ENCODE data around the gene ANKMY1.

ANKMY1 gene

GRCh38 chr2:240449764-240450531 is 107.8 kb downstream of the ANKMY1 start:
- H3K27ac ChIP-seq (ENCODE audit: poor library complexity, severe bottlenecking): peak overlapping the region; percentile 49
- DNase-seq (ENCODE audit: low spot score) (no peak), ATAC-seq (ENCODE audit: low read depth) (peak; percentile 75)
- peaks cover 6% of the 10 kb centered on the region; the same call in 1 of the 2 replicates for H3K36me3 ChIP-seq (ENCODE audit: low read depth)
- no peak overlapping the region for H3K4me3 ChIP-seq (ENCODE audit: severe bottlenecking)
- H3K27me3 ChIP-seq (ENCODE audit: insufficient read depth, poor library complexity, severe bottlenecking): no peaks in the 10 kb centered on the region
- no peaks in the 10 kb centered on the region for H3K9me3 ChIP-seq (ENCODE audit: severe bottlenecking)
- no peak for TF ChIP-seq CTCF (IDR thresholded peaks at IDR 0.05; ENCODE audit: poor library complexity, severe bottlenecking)
- peaks cover 28% of the 10 kb centered on the region for H3K4me1 ChIP-seq (ENCODE audit: insufficient read depth, poor library complexity, severe bottlenecking)

- peak overlapping the region; percentile 49 for H3K27ac ChIP-seq (ENCODE audit: poor library complexity, severe bottlenecking)
- H3K27me3 ChIP-seq (ENCODE audit: insufficient read depth, poor library complexity, severe bottlenecking): no peaks in the 10 kb centered on the region
- DNase-seq (ENCODE audit: low spot score): no peak
- H3K36me3 ChIP-seq (ENCODE audit: low read depth): peaks cover 16% of the 10 kb centered on the region
- H3K4me3 ChIP-seq (ENCODE audit: severe bottlenecking): no peak overlapping the region
- no peak for ATAC-seq (ENCODE audit: low read depth)
- TF ChIP-seq CTCF (IDR thresholded peaks at IDR 0.05; ENCODE audit: poor library complexity, severe bottlenecking): no peak
- no peaks in the 10 kb centered on the region for H3K9me3 ChIP-seq (ENCODE audit: severe bottlenecking)
- H3K4me1 ChIP-seq (ENCODE audit: insufficient read depth, poor library complexity, severe bottlenecking): peaks cover 26% of the 10 kb centered on the region
Measured at GRCh38 chr2:240448387-240449274, 109.2 kb downstream of the ANKMY1 start.

- DNase-seq (ENCODE audit: low spot score): no peak
- Histone ChIP-seq H3K27ac (ENCODE audit: poor library complexity, severe bottlenecking) (no peak overlapping the region), H3K4me1 (ENCODE audit: insufficient read depth, poor library complexity, severe bottlenecking) (peaks cover 27% of the 10 kb centered on the region), H3K27me3 (ENCODE audit: insufficient read depth, poor library complexity, severe bottlenecking) (no peaks in the 10 kb centered on the region), H3K36me3 (ENCODE audit: low read depth) (peaks cover 16% of the 10 kb centered on the region), H3K4me3 (ENCODE audit: severe bottlenecking) (no peak overlapping the region), H3K9me3 (ENCODE audit: severe bottlenecking) (no peaks in the 10 kb centered on the region)
- TF ChIP-seq CTCF (IDR thresholded peaks at IDR 0.05; ENCODE audit: poor library complexity, severe bottlenecking): no peak
- ATAC-seq (ENCODE audit: low read depth): no peak
Measured at GRCh38 chr2:240447934-240448333, 109.9 kb downstream of the ANKMY1 start.

- Histone ChIP-seq H3K27ac (ENCODE audit: poor library complexity, severe bottlenecking) (no peak overlapping the region), H3K4me1 (ENCODE audit: insufficient read depth, poor library complexity, severe bottlenecking) (peaks cover 30% of the 10 kb centered on the region), H3K27me3 (ENCODE audit: insufficient read depth, poor library complexity, severe bottlenecking) (no peaks in the 10 kb centered on the region), H3K9me3 (ENCODE audit: severe bottlenecking) (no peaks in the 10 kb centered on the region), H3K4me3 (ENCODE audit: severe bottlenecking) (no peak overlapping the region), H3K36me3 (ENCODE audit: low read depth) (peaks cover 17% of the 10 kb centered on the region)
- ATAC-seq (ENCODE audit: low read depth): no peak
- no peak for DNase-seq (ENCODE audit: low spot score)
- TF ChIP-seq CTCF (IDR thresholded peaks at IDR 0.05; ENCODE audit: poor library complexity, severe bottlenecking): no peak
Measured at GRCh38 chr2:240447331-240447730, 110.5 kb downstream of the ANKMY1 start.

Data from RWPE2 (cell line).